Measurements from ENCODE around the gene URB1.
A peak's percentile ranks its signal among the peaks of the same experiment; 100 is the strongest.
"Not testable (repeated sequence)": the region's sequence is repeated elsewhere in the genome, so short reads cannot be mapped to it uniquely, and the experiment has no call there.

URB1 gene

DNA sequence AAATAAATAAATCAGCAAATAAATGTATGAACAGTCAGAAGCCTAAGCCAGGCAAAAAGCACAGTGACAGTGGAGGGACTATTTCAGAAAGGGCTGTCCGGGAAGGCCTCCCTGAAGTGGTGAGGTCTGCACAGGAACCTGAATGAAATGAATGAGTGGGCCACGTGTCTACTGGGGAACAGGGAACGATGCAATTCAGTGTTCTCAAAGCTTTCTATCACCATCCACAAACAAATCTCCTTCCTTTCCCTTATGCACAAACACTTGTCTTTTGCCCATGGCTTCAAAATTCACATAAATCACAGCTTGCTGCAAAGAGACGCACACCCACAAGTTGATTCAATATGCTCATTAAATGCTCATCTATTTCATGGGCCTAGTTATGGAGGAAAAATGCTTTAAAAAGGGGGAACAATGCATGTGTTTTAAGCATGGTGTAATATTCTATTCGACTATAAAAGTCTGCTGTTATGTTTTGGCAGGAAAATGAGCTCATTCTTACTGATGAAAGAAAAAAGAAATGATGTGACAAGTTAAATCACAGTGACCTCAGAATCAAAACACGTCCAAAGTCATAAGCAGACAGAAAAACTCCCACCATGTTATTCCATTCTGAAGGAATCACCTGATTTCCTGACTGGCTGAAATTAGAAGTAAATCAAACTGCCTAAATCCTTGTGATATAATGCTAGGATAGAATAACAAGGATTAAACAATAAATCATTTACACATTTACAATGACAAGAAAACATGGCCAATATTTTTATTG lies 21.6 kb downstream of the URB1 start:
- DNase-seq (ENCODE audit: low spot score), result no peak

DNA sequence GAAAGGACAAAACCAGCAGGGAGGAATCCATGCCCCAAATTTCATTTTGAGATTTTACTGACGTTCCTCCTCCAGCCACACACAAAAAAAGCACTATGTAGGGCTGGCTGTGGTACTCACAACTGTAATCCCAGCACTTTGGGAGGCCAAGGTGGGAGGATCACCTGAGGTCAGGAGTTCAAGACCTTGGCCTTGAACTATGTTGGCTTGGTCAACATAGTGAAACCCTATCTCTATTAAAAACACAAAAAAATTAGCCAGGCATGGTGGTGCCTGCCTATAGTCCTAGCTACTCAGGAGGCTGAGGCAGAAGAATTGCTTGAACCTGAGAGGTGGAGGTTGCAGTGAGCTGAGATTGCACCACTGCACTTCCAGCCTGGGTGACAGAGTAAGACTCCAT lies 23.9 kb downstream of the URB1 start:
- DNase-seq (ENCODE audit: low spot score), result not testable (repeated sequence)

DNA sequence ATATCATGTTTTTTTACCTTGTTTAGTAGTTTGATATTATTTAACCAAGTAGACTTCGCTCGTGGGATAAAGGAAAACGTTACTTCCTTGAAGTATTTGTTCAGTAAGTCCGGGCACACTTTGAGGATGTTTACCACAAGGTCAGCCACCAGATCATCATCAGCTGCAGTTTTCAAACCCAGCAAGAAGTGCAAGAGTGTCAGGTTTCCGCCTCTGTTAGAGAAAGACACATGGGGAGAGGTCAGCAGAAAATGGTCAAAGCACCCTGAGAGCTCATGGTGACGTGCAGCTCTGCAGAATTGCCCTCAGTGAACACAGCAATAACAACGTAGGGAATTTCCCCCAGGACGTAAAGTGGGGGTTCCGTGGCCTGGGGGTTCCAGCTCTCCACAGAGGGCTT lies 24.4 kb downstream of the URB1 start:
- DNase-seq (ENCODE audit: low spot score), result no peak

DNA sequence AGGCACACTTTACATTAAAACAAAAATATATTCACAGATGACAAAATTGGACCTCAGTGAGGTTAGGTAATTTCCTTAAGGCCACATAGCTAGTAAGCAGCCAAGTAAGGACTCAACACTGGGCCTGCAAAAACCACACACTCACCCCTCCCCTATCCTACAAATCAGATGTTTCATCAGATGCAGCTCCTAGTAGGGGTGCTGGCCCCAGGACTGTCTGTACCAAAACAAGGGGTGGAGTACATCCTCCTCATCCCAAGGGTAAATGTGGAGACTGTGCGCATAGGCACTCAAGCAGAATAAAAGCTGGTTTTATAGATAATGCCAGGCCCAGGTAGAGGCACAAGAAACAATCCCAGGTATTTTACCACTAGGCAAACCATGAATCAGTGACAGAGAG lies 25.7 kb downstream of the URB1 start:
- DNase-seq (ENCODE audit: low spot score), result no peak

DNA sequence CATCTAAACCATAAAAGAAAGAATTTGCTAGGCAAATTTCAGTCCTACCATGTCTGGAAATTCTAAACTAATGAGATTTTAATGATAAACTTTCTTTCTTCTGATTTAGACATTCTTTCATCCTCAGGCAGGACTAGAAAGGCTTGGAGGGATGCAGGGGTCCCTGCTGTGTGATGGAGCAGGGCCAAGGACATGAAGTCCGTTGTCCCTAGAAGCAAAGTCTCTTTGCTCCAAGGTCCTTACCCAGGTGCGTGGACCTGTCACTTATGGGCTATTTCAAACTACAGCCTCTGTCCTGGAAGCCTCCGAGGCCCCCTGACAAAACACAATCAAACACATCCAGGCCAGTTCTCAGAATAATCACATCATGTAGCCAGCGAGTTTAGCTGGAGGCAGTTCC lies 26.6 kb downstream of the URB1 start:
- DNase-seq (ENCODE audit: low spot score), result no peak

DNA sequence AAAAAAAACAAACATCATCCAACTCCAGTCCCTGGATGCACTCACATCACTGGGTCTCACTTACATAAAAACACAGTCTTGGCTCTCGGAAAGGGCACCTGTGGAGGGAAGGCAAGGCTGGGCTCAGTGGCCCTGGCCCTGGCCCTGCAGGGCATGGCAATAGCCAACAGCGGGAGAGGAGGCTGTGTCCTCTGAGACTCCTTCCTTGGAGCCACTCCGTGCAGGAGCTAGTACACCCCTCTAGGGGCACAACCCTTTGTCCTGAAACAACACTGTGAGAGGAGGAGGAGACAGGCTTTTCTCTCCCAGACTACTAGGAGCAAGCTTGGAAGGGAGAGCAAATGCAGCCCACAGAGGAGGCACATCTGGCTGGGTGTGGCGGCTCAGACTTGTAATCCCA lies 28.0 kb downstream of the URB1 start:
- DNase-seq (ENCODE audit: low spot score), result no peak

DNA sequence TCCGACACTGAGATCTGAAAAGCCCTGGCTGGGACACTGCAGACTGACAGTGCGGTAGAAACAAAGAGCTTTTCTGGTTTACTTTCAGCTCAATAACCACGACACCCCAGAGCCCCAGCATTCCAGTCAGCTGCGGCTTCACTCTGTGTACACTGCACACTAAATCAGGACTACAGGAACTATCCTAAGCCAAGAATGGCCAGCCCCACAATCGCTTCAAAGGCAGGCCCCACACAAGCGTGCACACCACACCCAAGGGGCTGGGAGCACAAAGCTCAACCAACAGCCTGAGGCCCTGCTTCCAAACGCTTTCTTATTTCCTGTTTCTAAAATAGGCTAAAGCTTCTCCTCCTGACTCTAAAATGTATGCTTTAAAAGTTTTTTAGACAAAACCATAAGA lies 28.4 kb downstream of the URB1 start:
- DNase-seq (ENCODE audit: low spot score), result no peak

DNA sequence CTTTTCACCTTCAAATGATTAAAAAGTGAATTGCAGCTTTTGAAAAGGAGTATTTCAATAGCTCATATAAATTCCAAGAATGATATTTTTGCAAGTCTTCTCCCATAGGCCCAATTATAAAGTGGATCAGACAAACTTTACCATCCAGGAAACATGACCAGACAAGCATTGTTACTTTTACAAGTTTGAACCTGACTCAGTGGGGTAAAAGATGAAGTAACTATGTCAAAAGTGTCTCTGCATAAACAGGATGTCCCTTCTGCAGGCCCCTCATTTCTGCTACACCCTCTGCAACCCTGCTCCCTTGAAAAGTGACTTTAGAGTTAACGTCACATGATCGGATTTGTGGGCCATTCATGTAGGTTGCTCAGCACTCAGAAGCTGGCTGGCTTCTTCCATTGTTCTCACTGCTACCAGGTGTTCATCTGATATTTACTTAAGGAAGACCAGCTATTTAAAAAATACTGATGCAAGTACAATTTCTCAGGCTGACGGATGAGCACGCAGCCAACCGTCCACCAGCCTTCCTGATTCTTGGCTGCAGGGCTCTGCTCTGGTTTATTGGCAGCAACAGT lies 32.3 kb downstream of the URB1 start:
- DNase-seq (ENCODE audit: low spot score), result no peak

DNA sequence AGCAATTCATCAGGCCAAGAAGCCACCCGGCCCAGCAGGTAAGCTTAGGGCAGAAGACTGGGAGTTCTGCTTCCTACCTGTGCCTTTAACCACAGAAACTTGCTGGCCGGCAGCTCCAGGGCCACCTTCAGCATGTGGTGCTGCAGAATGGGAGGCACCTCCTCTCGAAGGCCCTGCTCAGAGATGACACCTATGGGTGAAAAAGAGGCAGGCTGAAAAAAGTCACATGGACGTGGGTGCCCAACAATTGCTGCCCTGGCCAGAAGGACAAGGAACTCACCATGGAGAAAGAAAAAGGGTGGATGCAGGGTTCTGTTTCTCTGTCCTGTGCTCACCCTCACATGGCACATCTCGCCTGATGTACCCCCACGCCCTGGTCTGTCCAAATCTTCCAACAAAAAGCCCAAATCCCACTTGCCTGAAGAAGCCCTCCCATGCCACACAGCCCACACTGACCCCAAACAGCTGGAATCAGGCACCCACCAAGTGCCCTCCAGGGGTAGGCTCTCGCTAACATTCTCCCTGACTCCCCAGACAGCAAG lies 33.0 kb downstream of the URB1 start:
- DNase-seq (ENCODE audit: low spot score), result peak; percentile 35

DNA sequence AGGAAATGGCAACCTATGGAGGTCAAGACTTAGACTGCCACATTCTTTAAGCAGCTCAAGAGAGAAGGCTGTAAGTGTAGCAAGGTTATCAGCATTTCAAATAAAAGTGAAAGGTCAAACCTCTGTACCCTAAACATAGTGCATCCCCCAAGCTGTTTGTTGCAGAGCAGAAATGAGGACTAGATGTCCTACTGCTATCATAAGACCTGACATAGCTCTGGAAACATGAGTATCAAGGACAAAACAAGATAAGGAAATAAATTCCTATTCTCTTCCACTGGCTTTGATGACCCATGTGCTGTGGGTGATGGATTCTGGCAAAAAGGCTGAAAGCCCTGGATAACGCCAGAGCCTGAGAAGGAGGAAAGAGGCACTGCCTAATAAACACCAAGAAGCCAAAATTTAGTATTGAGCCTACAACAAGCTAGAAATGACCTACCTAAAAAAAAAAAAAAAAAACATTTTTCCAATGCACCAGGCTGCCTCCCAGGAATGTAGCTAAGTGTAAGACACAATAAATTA lies 35.9 kb downstream of the URB1 start:
- DNase-seq (ENCODE audit: low spot score), result no peak

DNA sequence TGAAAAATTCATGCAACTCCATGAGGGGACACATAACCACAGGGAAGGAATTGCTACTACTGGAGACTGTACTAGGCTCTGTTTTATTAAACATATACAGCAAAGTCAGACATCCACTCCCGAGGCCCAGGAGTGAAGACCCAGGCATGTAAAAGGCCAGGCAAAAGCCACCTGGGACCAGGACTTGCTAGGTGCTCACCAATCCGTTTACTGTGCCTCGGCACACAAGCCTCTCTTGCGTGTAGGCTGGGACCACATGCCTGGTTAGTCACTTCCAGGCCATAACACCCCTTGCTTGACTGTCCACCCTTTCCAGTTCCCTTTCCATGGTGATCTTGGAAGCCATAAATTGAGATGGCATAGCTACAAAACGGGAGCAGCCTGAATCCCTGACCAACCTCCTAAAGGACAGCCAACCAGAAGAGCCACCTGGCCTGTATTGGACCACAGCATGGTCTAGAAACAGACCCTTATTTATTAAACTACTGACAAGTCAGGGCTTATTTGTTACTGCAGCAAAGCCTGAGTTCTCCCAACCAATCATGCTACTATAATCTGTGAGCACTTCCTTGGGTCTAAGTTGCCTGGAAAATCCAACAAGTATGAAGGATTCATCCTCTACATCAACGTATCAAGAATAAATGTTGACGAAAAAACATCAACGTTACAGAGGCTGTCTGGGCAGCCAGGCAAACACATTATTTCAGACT lies 39.7 kb downstream of the URB1 start:
- DNase-seq (ENCODE audit: low spot score), result no peak

DNA sequence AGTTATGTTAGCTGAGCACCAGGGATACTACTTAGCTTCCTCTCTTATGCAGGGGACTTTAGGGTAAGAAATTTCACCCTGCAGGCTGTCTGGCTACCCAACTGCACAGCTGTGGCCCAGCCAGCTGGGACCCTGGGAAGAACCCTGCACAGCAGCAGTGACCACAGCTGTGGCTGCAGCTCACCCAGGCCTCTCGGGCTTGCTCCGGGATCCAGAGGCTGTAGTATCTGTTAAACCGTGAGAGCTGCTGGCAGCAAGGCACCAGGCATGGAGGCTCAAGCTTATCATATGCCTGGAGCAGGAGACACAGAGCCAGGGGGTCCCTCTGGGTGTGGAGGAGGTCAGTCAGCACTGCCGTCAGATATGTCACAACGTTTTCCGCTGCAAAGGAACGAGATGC lies 40.3 kb downstream of the URB1 start:
- DNase-seq (ENCODE audit: low spot score), result no peak

DNA sequence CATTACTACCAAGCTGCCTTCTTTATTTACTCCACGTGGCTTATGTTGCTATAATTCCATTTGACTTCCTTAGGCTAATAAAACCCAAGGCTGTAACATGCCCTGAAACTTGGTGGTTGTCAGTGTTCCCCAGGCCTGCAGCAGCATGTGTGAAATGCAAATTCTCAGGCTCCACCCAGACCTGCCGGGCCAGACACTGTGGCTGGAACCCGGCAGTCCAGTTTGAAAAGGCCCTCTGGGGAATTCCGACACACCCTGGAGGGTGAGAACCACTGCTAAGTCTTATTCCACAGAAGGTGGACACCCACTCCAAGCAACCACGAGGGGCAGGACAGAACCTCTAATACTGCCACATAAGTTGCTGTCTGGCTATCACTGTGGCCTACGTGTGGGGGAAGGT lies 41.4 kb downstream of the URB1 start:
- DNase-seq (ENCODE audit: low spot score), result no peak

DNA sequence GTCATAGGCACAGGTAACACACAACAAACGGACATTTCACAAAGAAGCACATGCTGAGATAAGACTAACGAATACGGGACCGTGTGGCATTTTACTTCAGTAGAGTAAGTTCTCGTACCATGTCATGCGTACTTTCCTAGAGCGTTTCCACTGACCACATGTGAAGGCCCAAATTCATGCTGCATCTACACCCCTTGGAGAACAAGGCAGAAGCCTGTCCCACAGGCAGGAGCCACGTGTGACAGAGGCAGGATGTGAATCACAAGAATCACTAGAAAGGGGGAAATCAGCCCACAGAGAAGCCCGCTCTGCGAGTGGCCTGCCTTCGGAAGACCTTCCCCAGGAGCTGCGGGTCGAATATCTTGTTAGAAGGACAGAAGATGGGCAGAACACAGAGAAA lies 41.8 kb downstream of the URB1 start:
- no peak for DNase-seq (ENCODE audit: low spot score)

DNA sequence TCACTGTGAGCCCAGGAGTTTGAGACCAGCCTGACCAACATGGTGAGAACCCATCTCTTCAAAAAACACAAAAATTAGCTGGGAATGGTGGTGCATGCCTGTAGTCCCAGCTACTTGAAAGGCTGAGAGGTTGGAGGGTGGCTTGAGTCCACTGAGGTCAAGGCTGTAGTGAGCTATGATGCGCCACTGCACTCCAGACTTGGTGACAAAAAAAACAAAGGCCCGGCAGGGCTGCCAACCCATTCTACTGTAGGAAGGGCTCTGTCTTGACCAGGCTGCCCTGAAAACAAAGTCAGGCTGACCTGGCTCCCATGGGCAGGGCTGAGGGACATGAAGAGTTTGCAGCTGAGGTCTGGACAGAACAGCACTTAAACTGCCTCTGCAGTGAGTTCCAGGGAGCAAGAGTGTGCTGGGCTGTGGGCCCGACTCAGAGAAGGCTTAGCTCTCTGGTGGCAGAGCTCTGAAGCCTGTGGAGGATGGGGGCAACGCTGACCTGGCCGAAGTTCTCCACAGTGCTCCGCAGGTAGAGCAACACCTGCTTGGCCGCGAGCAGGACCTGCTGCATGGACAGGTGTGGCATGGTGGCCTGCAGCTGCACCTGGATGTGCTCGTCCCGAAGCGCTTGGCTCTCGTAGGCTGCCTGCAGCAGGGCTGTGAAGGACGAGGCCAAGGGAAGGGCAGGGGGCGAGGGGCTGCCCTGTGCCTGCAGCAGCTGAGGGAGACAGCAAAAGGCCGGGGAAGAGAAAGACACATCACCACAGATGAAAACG lies 42.4 kb downstream of the URB1 start:
- no peak for DNase-seq (ENCODE audit: low spot score)

DNA sequence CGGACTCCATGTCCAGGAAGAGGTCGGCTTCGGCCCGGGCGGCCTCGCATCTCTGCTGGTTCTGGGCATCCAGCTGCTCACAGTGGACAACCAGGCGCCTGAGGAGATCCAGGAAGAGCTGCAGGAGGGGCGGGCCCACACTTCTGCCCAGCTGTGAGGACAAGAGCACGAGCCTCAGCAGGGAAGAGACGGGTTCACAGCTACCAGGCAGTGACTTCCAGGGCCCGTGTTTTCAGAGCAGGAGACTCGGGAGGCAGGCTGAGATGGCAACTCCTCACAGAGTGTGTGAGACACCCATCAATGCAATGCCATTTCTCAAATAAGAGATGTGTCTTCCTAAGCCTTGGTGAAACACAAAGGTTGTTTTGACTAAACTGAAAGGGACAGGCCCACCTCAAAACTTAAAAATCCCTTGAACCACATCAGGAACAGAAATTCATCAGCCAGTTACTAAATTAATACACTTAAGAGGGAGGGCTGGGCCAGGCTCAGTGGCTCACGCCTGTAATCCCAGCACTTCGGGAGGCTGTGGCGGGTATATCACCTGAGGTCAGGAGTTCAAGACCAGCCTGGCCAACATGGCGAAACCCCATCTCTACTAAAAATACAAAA lies 43.4 kb downstream of the URB1 start:
- no peak for DNase-seq (ENCODE audit: low spot score)

DNA sequence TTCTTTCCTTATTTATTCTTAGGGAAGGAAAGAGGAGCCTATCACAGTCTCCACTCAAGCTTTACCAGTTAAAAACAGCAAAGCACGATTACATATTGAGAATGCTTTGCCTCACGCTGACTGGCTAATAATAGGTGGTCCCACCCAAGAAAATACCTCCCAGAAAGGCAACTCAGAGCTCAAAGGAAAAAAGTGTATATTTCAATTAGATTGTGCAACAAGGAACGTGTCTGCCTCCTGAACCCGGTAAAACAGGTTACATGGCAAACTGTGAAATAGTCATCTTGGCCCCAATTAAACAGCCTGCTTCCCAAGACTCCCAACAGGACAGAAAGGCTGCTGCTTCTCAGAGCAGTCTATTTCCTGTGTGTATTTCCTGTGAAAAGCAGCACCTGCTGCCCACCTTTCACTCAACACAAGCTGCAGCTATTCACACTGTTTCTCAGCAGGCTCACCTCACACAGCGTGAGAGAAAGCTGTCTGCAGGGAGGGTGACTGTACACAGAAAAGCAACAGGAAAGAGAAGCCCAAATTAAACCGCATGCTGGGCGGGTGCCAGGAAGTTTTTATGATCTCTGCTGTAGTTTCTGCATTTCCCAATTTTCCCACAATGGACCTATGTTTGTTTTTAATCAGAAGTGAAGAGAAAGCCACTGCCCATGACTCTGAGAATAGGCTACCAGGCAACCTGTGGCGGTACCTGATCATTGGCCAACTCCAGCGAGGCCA lies 44.0 kb downstream of the URB1 start:
- no peak for DNase-seq (ENCODE audit: low spot score)

DNA sequence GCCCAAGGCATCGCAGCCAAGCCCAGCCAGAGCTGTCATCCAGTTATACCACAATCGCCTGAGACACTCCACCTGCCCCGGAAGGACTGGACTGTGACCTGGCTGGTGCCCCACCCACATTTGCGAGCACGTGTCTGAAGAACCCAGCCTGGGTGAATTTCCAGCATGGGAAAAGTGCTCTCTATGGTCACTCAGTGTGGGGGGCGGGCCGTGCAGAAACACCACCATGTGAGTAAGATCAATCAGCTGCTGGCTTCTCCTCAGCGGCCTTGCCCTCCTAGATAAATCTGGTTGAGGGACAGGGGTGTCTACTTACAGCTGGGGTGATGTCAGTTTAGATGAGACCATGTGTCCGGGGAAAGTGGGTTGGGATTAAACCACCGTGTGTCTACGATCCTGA lies 44.8 kb downstream of the URB1 start:
- DNase-seq (ENCODE audit: low spot score), result no peak

DNA sequence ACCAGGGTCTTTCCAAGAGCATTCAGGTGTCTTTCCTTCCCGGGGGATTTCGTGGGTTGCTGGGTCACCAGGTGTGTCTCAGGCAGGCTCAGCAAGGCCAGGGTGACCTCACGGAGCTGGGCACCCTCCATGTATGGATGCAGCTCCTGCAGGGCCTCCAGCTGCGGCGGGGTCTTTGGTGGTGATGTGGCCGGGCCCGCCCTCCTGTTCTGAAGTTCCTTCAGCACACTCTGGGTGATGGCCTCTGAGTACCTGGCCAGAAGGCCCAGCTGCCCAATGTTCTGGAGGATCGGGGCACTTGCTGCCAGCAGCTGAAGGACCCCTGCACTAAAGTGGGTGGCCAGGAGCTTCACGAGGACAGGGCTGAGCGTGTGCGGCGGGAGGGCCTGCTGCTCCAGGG lies 45.5 kb downstream of the URB1 start:
- no peak for DNase-seq (ENCODE audit: low spot score)

DNA sequence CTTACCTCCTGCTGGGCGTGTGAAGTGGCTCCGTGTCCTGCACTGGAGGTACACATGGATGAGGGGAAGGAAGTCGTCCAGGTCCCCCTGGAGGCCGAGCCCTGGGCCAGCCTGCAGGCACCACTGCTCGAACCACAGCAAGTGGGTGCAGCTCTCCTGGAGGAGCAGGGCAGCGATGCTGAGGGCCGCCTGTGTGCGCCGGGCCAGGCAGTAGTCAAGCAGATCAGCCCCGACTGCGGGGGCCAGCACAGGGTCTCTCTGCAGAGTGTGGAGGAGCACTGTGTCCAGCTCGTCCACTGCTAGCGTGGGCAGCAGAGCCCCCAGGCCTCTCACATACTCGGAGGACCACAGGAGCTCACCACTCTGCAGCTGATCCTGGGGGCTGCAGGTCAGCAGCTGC lies 45.9 kb downstream of the URB1 start:
- no peak for DNase-seq (ENCODE audit: low spot score)

Data from NAMALWA (cell line).